ENCODE results near the gene GJA10. TPM values are rescaled to one million over a fixed set of nuclear protein-coding genes. Genes with fewer than 3 reads are reported as not detected.

GJA10 gene
- total RNA-seq, 1 donor from 2014 or later = not detected

DNA sequence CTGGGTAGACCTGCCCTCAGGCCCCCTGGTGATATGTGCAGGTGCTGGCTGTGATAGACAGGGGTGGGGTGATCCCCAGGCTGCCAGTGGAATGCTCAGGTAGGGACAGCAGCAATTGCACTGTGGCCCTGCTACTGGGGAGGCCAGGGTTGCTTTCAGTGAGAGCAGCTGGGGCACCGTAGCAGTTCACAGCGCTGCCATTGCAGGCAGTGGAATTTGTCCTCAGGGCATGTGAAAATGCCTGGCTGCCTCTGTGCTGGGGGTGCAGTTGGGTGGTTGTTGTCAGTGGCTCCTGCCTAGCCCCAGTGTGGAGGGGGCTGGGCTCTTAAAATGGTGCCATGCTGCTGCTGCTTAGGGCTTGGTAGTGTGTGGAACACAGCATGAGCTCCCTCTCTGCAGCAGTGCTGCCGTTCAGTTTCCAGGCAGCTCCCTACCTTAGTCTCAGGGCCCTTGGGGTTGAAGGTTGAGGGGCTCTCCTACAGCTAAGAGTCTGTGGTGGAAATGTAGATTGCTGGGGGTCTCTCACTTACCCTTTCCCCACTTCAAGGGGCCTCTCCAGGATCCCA lies 23.6 kb downstream of the GJA10 start:
- no peak for DNase-seq

DNA sequence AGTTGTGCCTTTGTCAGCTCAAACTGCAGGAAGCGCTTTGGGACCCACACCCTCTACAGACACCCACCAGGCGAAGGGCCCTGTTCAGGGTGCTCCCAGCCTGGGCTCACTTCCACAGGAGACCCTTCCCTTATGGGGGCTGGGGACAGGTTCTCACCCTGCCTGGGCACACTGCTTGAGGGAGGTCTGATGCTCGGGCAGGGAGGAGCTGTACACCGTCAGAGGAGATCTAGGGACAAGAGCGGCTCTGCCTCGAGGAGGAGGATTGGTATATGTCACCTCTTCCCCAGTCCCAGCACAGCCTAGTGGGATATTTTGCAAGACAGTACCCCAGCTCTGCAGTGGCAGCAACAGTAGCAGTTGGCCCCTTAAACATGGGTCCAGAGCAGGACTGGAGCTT lies 26.9 kb downstream of the GJA10 start:
- DNase-seq = no peak

DNA sequence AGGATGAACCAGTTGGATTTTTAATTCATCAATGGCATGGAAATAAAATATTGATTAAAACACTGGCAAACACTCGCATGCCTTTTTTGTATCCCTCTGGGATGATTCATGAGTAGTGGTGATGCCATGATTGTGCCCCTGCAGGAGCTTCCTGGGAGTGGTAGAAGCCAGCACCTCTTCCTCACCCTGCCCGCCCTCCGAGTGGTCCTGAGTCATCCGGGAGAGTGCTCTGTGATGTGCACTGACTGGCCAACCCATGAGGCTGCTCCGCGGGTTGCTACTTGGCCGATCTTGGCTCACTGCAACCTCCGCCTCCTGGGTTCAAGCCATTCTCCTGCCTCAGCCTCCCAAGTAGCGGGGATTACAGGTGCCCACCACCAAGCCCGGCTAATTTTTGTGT lies 27.4 kb downstream of the GJA10 start:
- DNase-seq = no peak

DNA sequence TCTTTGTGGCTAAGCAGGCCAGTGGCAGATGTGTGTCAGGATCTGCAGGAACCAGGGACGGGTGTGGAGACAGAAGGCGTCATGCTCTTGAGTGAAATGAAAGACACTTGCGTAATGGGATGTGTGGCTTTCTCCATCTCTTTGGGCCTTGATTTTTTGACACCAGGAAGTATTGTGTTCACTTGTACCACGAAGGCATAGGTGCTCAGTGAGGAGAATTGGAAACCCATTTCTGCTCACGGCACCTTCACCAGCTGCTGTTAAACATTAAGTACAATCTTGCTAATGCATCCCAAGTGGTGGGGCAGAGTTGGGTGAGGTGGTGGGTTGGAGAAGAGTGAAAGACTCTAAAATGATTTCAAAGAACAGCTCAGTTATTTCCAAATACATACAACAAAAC lies 30.0 kb downstream of the GJA10 start:
- DNase-seq = no peak

DNA sequence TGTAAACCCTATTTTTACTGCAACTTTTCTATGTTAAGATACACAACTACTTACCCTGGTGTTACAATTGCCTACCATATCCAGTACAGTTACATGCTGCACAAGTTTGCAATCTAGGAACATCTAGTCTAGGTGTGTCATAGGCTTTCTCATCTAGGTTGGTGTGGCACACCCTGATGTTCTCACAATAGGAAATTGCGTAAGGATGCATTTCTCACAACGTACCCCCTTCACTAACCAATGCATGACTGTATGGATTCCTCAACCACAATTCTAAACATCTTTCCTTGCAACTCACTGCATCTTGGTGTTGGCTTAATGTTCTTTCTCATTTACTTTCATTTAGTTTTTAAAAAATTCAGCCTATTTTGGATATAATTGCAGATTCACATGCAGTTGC lies 31.6 kb downstream of the GJA10 start:
- no peak for DNase-seq

DNA sequence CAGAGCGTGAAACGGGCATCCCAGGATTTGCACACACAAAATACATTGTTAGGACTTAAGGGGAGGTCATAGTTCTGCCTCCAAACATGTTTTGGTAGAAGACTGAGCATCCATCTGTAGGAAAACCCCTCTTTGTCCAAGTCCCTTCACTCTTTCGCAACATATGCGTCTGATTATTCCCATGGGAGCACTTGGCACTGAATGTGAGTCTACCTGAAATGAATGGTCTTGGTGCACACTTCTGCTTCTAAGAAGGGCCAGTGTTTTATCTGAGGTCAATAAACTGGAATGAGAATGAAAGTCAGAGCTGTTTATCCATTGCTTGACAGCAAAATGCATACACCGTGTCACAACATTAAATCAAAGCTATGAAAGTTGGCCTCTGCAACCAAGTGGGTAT lies 33.0 kb downstream of the GJA10 start:
- DNase-seq = no peak

DNA sequence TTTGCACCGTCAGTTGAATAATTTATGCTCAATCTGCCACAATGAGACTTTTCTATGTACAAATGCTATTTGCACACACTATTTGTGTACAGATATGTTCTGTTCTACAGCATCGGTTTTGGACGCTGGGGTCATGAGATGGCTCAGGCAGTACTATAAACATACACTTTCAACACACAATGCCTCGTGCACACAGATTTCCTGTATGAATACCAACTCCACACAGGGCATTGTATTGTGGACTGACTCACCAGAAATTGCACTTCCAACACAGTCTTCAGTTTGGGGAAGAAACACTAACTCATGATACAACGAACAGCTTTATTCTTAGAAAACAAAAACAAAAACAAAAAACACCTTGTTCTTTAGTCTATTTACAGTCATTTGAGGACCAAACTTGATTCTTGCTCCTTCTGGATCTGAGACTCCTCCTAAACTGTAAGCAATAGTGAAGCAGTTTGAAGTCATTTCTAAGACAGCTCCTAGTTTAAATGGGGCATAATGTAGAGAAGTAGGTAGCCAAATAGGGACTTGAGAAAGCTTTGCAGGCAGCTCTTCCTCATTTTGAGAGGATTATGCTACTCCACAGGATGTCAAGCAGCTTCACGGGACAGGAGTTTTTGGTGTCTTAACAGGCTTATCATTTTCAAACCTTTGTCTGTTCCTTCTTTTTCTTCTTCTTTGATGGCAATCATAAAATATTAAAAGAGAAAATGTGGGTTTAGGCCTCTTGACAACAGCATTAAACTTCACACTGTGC lies 33.7 kb downstream of the GJA10 start:
- DNase-seq = no peak

DNA sequence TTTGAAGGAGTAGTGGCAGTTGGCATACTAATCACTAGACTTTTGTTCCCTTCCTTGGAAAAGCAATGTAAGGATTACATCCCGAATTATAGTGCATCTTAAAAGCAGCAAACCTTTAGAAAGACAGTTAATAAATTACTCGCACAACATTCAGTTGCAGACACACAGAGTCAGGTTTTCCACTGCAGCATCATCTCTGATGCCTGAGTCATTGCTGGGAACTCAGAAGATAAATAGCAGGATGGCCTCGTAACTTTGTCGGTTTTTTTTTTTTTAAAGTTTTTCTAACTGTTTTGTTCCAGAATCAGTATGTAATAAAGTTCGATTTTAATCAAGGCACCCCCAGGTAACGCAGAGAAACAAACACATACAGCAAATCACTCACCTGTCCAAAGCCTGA lies 34.3 kb downstream of the GJA10 start:
- no peak for DNase-seq

DNA sequence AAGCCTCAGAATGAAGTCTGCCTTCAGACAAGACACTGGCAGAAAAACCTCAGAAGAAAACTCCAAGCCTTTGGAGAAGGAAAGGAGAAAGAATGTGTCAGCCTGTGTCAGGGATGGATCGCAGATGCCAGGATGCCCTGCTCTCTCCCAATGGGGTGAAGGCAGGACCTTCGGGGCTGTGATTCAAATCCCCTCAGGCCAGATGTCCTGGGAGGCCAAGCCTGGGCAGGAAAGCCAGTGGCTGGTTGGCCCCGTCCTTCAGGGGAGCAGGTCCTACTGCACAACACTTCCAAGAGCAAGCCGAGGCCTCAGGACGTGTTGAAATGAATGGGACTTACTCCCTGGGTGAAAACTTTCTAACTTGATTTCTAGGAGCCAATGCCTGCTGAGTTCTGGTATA lies 36.5 kb downstream of the GJA10 start:
- no peak for DNase-seq

DNA sequence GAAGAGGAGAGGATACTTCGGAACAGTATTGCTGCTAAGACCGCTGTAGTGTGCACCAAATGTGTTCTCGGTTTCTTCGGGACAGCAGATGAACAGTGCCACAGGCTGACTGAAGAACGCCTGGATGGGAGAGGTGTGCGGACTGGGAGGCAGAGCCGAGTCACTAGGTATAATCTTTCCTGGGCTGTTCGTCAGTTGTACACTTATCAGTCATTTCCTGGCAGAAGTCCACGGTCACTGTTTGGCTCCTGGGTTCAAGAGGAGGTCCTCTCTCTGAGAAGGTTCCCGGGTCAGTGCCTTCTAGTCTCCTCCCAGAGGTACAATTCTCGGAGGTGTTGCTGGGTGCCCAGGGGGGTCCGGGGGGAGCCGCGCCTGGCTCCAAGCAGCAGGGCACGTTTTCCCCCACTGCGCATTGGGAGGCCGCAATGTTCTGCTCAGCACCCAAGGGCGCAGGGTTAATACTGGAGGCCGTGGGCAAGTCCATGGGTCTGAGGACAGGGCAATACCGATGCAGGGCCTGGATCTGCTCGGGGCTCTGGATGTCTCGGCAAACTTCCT lies 38.1 kb downstream of the GJA10 start:
- DNase-seq = no peak

DNA sequence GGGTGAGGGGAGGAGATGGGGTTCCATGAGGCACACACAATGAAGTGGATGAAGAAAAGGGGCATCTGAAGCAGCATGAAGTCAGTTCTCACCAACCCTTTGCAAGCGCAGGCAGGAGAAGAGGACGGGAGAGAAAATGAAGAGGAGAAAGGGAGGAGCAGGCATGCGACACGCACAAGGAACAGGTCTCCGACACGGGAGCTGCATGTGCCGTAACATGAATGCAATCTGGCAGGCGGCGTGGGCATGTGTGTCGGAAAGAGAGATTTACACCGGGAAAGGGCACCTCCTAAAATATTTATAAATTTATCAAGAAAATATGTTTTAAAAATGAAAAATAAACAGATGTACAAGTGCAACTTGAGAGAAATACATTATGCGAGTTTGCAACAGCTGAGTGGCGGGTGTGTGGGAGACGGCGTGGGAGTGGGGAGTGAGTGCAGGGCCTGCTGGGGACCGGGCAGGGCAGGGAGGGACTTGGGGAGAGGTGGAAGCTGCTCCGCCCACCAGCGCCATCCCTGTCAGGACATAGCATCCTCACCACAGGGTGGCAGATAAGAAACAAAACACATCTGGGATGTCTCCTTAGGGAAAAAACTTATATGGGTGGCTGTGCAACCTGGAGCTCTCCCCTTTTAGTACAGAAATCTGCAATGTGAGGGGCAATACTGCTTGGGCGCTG lies 40.6 kb downstream of the GJA10 start:
- DNase-seq = no peak

DNA sequence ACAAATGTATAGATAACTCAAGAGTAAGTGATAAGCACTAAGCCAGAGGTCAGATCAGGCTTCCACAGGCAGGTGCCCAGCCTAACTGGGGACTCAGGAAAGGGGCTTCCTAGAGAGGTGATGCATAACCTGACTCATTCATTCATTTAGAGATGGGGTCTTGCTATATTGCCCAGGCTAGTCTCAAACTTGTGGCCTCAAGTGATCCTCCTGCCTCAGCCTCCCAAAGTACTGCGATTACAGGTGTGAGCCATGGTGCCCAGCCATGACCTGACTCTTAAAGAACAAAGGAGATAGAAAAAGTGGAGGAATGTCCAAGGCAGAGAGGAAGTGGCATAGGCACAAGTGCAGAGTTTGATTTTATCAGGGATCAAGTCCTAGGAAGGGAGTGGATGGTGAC lies 41.9 kb downstream of the GJA10 start:
- no peak for DNase-seq

DNA sequence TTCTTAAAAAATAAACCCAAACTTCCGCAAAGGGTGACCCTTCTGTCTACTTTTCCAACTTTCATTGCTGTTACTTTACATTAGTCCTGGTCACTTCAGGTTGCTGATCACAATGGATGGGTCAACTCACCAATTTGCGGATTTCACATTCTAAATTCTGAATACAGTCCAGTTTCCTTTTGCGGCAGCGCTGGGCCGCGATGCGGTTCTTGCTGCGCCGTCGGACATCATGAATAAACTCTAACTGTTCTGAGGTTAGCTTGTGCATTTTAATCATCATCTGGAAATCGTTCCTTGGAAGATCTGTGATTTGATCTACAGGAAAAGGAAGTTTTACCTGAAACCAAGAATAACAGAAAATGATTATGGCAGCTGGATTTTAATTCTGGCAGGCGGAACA lies 43.7 kb downstream of the GJA10 start:
- DNase-seq = no peak

DNA sequence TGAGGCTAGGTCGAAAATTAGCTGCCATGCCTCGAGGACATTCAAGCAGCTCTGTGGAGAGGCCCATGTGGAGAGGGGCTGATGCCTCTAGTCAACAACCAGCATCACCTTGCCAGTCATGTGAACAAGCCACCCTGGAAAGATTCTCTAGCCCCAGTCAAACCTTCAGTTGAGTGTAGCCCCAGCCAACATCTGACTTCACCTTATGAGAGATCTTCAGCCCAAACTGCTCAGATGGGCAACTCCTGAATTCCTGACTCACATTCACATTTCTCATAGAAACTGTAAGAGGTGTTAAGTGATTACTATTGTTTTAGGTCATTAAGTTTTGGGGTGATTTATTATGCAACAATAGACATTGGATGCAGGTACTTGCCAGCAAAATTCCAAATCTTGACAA lies 44.9 kb downstream of the GJA10 start:
- no peak for DNase-seq

DNA sequence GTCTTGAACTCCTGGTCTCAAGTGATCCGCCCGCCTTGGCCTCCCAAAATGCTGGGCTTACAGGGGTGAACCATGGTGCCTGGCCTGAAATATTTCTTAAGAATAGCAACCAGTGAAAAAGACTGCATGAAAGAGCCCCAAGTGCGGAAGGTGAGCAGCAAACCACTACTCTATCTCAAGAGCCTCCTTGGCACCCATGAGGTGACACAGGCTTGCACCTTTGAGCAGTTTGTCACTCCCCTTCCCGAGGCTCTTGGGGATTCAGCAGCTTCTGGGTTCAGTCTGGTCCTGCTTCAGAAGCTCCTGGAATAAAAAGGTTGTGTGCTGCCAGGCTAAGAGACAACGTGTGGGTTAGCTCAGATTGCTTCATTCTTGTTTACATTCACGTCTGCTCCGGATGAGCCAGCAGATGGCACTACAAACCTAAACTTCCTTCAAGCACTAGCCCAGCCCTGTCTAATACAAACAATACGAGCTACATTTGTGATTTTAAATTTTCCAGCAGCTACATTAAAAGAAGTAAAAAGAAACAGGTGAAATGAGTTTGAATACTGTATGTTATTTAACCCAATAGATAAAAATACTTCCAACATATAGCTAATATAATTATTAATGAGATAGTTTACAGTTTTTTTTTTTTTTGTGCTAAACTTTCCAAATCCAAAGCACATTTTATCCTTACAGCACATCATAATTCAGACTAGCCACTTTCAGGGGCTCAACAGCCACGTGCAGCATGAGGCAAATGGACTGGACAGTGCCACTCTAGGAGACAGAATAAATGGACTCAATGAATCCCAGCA lies 46.2 kb downstream of the GJA10 start:
- DNase-seq = peak; percentile 67

DNA sequence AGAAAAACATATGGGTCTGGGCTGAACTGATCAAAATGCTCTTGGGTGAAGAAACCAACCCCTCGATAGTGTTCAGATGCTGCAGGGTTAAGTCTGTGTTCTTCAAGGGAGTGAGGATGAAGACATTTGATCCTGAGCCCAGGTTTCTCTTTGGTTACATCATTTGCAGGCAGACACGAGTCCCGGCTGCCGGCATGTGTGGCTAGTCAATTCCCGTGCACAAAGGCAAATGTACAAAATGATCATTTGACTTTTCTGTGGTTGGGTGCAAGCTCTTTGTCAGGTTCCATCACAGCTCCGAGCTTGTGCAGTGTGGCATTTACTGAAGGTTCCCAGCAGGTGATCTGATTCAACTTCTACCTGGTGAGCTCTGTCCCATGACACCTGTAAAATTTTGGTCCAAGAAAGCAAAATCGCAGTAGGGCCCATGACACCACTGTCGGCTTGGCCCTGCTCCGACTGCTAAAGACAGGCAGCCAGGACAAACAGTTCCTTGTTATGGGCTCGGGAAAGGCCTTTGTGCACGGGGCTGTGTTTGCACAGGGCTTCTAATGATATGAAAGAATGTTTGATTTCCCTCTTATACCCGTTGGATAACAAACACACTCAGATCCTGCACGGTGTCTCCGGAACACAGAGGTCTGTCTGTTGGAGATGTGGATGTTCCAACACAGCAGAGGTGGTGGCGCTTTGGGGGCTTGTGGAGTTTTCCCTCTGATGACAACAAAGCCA lies 46.9 kb downstream of the GJA10 start:
- no peak for DNase-seq

DNA sequence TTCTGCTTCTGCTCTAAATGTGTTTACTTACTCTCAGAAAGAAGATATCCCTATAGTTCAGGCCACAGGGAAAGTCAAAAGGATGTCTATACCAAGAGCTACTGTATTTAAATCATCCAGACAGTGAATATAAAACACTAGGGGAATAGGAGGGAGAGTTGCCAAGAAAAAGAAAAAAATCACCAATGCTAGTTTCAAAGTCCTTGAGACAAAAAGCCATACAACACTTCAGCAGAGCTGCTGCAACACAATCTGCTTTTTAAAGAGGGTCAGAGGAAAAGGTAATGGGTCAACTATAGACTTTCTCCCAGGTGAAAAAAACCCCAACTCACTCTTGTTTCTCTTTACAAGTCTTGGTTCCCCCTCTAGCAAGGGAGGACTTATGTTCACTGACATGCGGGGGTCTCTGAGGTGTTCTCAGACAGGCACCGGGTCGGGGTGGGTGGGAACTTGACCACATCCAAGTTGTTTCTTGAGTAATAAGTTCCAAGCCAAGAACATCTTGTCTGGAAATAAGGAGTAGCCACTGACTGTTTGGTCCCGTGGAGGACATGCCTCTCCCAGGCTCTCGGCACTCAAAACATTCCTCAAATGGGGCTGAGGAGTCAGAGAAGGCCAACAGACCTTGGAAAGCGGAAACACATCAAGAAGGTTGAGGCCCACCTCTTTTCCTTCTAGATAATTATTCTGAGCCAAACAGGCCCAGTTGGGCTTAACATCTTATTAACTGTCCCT lies 47.7 kb downstream of the GJA10 start:
- no peak for DNase-seq

DNA sequence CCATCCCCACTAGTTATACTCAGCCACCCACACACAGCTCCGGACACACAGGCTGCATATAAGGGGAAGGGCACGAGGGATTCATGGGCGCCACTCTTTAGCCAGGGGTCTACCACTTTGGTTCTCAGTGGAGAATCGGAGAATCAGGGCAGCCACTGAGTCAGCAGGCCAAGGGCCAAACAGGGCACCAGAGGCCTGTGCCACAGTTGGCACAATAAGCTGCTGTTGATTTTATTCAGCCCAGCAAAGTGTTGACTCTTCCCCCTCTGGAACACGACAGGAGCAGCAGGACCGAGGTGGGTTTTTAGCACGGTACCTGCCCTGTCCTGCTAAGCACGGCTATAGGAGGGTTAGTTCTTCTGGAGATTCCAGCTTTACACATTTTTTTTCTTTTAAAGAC lies 48.3 kb downstream of the GJA10 start:
- DNase-seq = no peak

DNA sequence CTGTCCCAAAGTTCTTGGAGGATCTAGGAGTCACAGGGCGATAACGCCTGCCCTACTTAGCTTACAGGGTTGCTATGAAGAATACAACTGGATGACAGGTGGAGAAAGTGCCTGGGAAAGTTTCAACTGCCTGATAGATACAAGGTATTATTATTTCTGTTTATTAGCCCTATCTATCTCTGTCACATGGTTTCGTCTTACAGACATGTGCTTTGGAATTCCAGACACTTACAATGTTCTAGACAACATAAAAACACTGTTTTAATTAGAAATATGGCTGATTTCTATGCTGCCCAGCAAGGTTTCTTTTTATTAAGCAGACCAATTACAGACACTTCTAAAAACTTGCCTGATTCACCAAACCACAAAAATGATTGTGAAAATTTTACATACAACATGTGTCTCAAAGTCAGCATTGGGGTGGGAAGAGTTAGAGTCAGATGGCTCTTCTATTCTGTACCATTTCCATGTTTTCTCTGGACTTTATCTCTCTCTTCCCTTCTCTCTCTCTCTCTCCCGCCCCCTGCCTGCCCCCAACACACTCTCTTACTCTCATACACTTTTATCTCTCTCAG lies 50.0 kb downstream of the GJA10 start:
- DNase-seq = no peak

DNA sequence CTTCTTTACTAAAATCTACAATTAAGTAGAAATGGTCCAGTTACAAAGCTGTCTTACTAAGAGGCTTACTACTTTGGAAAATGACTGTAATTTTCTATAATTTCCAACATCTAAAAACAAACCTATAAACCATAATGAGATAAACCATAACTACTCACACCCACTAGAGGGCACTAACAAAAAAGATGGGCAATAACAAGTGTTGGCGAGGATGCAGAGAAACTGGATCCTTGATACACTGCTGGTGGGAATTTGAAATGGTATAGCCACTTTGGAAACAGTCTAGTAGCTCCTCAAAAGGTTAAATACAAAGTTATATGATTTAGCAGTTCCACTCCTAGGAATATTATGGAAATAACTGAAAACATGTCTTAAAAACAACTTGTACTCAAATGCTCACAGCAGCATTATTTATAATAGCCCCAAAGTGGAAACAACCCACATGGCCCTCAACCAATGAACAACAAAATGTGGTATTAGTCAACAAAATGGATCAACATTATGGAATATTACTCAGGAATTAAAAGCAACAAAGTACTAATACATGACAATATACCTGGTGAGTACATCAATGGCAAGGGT lies 50.6 kb downstream of the GJA10 start:
- DNase-seq = no peak

All from skin of body (tissue), 2 donors.